GM12864 (cell line): ENCODE measurements around the gene CENPP.

ENCODE experiments used
- DNase-seq: peaks from one replicate; pipeline ENCODE4 v3.0.0-alpha.2; 2011; ENCODE audit warnings: low read depth
- H3K4me3 ChIP-seq: 2 replicates; pipeline ENCODE4 v1.5.1; 2011; ENCODE audit warnings: mild to moderate bottlenecking, low read depth, low read length, control low read depth
- TF ChIP-seq, protein P1 (sequence below): IDR thresholded peaks from 2 replicates; pipeline ENCODE4 v1.5.1; 2011; ENCODE audit warnings: low read depth, mild to moderate bottlenecking, moderate library complexity, low read length, control low read depth, inconsistent platforms; ENCODE audit errors: missing control alignments

The CENPP gene

DNA sequence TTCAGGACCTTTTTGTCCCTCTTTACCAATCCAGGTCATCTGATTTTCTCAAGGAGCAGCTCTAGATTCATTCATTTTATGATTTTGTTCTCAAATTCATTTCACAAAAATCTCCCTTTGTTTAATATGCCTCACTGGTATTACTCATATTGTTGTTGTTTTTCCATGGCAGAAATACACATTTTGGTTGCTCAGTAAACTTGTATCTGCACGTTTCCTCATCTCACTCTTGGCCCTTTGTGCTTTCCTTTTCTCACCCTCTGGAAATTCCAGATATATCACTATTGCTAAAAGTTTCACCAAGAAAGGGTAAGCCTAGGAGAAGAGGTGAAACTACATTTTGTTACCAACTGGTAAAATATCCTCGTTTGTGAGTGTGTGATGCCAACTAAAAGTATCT is 141.8 kb downstream of the CENPP start:
- TF ChIP-seq, protein P1, sequence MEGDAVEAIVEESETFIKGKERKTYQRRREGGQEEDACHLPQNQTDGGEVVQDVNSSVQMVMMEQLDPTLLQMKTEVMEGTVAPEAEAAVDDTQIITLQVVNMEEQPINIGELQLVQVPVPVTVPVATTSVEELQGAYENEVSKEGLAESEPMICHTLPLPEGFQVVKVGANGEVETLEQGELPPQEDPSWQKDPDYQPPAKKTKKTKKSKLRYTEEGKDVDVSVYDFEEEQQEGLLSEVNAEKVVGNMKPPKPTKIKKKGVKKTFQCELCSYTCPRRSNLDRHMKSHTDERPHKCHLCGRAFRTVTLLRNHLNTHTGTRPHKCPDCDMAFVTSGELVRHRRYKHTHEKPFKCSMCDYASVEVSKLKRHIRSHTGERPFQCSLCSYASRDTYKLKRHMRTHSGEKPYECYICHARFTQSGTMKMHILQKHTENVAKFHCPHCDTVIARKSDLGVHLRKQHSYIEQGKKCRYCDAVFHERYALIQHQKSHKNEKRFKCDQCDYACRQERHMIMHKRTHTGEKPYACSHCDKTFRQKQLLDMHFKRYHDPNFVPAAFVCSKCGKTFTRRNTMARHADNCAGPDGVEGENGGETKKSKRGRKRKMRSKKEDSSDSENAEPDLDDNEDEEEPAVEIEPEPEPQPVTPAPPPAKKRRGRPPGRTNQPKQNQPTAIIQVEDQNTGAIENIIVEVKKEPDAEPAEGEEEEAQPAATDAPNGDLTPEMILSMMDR = no peak
- DNase-seq = no peak
- no peak overlapping the region for H3K4me3 ChIP-seq

DNA sequence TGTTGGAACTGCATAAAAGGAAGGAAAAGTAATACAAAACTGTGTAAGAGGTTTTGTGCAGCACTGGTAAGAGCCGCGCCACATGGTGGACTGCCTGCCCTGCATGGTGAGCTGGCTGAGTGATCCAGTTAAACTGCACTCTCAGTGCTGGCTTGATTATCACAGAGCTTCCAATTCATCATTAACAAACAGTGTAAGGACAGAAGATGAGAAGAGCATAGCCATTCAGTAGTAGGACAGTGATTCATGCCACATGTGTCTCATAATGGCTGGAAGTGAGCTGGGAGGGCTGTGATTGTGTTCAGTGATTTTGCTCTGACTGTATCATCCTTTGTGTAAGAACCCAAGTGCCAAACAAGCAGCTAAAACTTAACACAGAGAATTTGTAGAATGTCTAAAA is 142.5 kb downstream of the CENPP start:
- DNase-seq = no peak
- no peak overlapping the region for H3K4me3 ChIP-seq
- TF ChIP-seq, protein P1 = no peak

DNA sequence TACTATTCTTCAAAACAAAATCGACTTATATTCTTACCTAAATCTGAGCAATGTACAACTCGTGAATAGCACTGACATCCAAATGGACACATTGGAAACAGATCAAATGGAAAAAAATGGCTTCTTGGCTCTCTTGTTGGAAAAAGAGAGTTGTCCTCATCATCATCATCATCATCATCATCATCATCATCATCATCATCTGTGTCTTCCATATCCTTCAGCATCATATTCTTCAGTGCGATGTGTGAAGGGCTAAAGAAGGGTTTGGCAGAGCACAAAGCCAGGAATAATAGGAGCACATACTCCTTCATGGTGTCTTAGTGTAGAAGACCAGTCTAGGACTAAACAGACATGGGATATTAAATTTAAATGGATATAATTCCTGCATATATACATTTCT is 148.8 kb downstream of the CENPP start:
- TF ChIP-seq, protein P1 = no peak
- H3K4me3 ChIP-seq = no peak overlapping the region
- no peak for DNase-seq

DNA sequence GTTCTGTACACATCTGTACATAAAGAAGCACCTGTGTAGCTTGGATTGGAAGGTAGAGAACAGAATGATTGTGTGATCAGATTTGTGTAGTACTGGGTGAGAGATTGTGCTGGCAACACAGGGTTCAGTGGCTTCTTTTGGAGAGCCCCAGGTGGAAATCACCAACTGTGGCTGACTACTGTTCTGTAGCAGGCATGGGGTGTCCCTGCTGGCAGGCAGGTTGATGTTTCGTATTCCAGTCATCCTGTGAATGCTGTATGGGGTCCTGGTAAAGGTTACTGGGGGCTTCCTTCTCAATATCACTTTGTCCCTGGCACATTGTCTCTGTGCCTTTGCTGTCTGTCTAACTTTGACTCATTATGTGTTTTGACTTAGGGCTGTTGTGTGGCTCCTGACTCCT is 151.2 kb downstream of the CENPP start:
- no peak overlapping the region for H3K4me3 ChIP-seq
- TF ChIP-seq, protein P1 = no peak
- peak; percentile 13 for DNase-seq

DNA sequence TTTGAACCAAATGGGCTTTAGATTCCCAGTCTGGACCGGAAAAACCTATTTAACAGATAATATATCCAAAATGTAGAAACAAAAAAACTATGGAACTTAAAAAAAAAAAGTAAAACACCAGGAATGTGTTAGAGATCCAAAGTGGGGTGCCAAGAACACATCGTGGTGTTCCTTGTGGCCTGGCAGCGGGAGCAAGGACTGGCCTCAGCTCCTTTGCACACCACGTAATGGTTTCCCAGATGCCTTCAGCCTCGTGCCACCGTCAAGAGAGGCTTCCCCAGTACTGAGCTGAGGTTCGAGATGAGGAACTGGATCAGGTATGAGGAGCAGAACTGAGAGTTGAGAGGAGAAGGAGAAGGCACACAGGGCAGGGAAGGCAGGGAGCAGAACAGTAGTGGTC is 153.0 kb downstream of the CENPP start:
- H3K4me3 ChIP-seq = no peak overlapping the region
- DNase-seq = no peak
- TF ChIP-seq, protein P1 = no peak

DNA sequence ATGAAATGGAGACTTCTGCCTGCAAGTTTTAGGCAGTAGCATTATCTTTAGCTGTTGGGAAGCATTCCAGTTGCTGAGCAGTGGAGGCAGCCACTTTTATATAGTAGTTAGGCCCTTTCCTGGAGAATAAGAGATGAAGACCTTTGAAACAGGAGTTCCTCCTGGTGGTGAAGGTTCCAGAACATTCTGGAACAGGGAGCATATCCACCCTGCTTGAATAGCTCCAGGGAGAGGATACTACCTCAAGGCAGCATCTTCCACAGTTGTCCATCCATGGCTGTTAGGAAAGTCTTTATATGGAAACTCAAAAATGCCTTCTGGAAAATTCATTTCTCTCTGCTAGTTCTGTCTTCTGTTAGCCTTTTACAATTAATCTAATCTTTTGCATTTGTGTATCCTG is 153.6 kb downstream of the CENPP start:
- no peak for DNase-seq
- TF ChIP-seq, protein P1 = no peak
- no peak overlapping the region for H3K4me3 ChIP-seq

DNA sequence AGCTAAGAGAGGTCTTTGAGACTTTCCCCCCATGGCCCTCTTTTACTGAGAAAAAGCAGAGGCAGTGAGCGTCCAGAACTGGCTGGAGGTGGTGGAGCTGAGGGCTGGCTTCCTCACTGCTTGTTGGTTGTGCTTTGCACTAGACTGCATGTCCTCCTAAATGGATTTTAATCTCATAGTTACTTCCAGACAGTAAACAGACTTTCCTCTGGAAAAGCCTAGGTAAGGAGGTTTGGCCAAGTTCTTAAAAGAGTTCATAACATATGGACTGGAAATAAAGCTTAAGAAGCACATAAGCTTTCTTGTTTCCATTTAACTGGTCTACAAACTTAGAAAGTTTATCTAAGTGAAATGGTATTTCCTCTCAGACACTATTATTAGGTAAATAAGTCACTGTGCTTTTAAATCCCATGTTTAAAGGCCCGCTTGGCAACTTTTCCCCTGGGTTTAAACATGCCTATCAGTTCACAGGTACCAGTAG is 154.6 kb downstream of the CENPP start:
- TF ChIP-seq, protein P1 = no peak
- DNase-seq = no peak
- H3K4me3 ChIP-seq = no peak overlapping the region
